ENCODE data around the gene PPFIA2. TPM values are rescaled to one million over a fixed set of nuclear protein-coding genes. Genes with fewer than 3 reads are reported as not detected.
A peak's percentile ranks its signal among the peaks of the same experiment; 100 is the strongest.

Gene PPFIA2
- total and polyA plus RNA-seq, 9 of the 15 experiments (the other 6 are each of a cell fraction or from before 2014, with no cell fraction given), result not detected

DNA sequence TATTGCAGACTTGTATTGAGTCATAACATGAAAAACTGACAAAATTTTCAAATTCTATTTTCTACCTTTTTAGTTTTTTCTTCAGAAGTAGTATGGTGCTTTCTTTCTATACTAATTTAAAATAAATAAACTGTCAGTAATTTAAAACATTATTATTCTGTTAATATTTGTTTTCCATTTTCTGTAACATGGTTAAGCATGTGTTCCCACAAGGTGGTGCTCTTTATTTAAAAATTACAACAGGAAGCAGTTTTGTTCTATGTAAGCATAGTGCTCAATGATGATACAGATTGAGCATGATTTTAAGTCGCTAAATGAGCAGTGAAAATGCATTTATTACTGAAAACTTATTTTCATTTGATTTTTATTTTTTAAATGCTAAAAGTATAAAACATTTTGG is 114.6 kb downstream of the PPFIA2 start:
- no peak overlapping the region for H3K4me3 ChIP-seq
- in situ Hi-C loops (cut with MboI), result no loop called here
- no peaks in the 10 kb centered on the region for H3K9me1 ChIP-seq (ENCODE audit: control insufficient read depth, insufficient read depth, low read length)
- WGBS (ENCODE audit: insufficient coverage, low coverage, missing lambda C conversion rate), result 0% methylated on average over 1 of the region's 1 CpG
- H3K4me1 ChIP-seq (replicated peaks in 1 of 2; ENCODE audit: control insufficient read depth in 2 of 2, insufficient read depth in 2 of 2, low read length in 2 of 2), result no peaks in the 10 kb centered on the region
- H3K4me2 ChIP-seq (ENCODE audit: insufficient read depth, low read length), result no peak overlapping the region
- no TSS peak for BruUV-seq (replicated peaks)
- H4K20me1 ChIP-seq (replicated peaks; ENCODE audit: control insufficient read depth, insufficient read depth, low read length), result no peaks in the 10 kb centered on the region
- H2AFZ ChIP-seq (ENCODE audit: low read depth, low read length), result no peak overlapping the region
- POLR2A ChIA-PET, result no interaction called here
- no peaks in the 10 kb centered on the region for H3K9me3 ChIP-seq (replicated peaks; ENCODE audit: control insufficient read depth, insufficient read depth, low read depth, low read length)
- H3K27ac ChIP-seq (ENCODE audit: extremely low read depth, low read depth, low read length), result no peak overlapping the region
- DNase-seq (ENCODE audit: extremely low read depth in 1 of 4, low spot score in 3 of 4), result peak in 1 of 4 experiments; percentile 3
- ATAC-seq, result no peak
- no peak for FAIRE-seq
- H3K36me3 ChIP-seq (ENCODE audit: control insufficient read depth, insufficient read depth, low read length), result no peaks in the 10 kb centered on the region
- TF ChIP-seq MTF1 (CRISPR knock-in tag; IDR thresholded peaks at IDR 0.05; ENCODE audit: borderline replicate concordance) (no peak), NFIC (IDR thresholded peaks at IDR 0.05) (no peak), RAD21 (CRISPR knock-in tag; conservative IDR thresholded peaks at IDR 0.05 in 1 of 2, IDR thresholded peaks at IDR 0.05 in 1 of 2) (peak; percentile 25 to 39; a peak in 3 of 4 replicates), CTCF (IDR thresholded peaks at IDR 0.05 in 2 of 3, conservative IDR thresholded peaks at IDR 0.05 in 1 of 3; ENCODE audit: insufficient read depth in 2 of 3, low read depth in 1 of 3, low read length in 3 of 3) (peak in 1 of 3 experiments; percentile 21; a peak in 2 of 6 replicates)
- TF ChIP-seq, protein P1, sequence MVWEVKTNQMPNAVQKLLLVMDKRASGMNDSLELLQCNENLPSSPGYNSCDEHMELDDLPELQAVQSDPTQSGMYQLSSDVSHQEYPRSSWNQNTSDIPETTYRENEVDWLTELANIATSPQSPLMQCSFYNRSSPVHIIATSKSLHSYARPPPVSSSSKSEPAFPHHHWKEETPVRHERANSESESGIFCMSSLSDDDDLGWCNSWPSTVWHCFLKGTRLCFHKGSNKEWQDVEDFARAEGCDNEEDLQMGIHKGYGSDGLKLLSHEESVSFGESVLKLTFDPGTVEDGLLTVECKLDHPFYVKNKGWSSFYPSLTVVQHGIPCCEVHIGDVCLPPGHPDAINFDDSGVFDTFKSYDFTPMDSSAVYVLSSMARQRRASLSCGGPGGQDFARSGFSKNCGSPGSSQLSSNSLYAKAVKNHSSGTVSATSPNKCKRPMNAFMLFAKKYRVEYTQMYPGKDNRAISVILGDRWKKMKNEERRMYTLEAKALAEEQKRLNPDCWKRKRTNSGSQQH (CRISPR knock-in tag; IDR thresholded peaks at IDR 0.05), result no peak
- CTCF ChIA-PET (ENCODE audit: low intra/inter-chr PET ratio), result no interaction called here
- no peak overlapping the region for H3K9ac ChIP-seq (ENCODE audit: insufficient read depth in 1 of 2, low read depth in 2 of 2, low read length in 2 of 2)
- H3K27me3 ChIP-seq (ENCODE audit: control insufficient read depth in 2 of 2, insufficient read depth in 2 of 2, low read length in 2 of 2), result no peaks in the 10 kb centered on the region
- intact Hi-C loops (cut with micrococcal nuclease), result loop anchor here (10.0 kb wide), 1 partner anchor 680 kb away; no protein-coding TSS in a partner anchor
- no peaks in the 10 kb centered on the region for H3K79me2 ChIP-seq (ENCODE audit: control insufficient read depth, insufficient read depth, low read length)
